PC-9 (cell line): ENCODE data around the gene TCEAL3. TPM values are rescaled to one million over a fixed set of nuclear protein-coding genes. Genes with fewer than 3 reads are reported as not detected.
A peak's percentile ranks its signal among the peaks of the same experiment; 100 is the strongest.

ENCODE experiments used
- Bru-seq: library from RNA; stranded (reverse); fragments of 400-500 nt; gene quantifications from one replicate; lab custom pipeline; 2021; lab: Mats Ljungman, UMichigan
- BruChase-seq, 2 experiments: library from RNA; stranded (reverse); fragments of 400-500 nt; gene quantifications; one replicate each; lab custom pipeline; 2021; lab: Mats Ljungman, UMichigan
- BruUV-seq: library from RNA; stranded (reverse); fragments of 400-500 nt; replicated peaks from 2 replicates; lab custom pipeline; 2021; lab: Mats Ljungman, UMichigan
- CTCF ChIA-PET: fragments of 300-600 bp; sonication (Branson Sonifier 250); formaldehyde crosslinking; loops from one replicate; lab custom pipeline; 2022; ENCODE audit warnings: antibody characterized with exemption; lab: Charles Lee
- POLR2A ChIA-PET: fragments of 300-600 bp; sonication (Branson Sonifier 250); formaldehyde crosslinking; loops from one replicate; lab custom pipeline; 2022; ENCODE audit warnings: antibody characterized with exemption; ENCODE audit not compliant: unreplicated experiment; lab: Charles Lee
- DNase-seq, 2 experiments: peaks; one replicate each; pipeline versions ENCODE4 v3.0.0 to v3.0.0-alpha.2; 2015 to 2022; ENCODE audit warnings: mixed read lengths in 1 of 2
- H2AFZ ChIP-seq: fragments of 200-600 bp; sonication (generic); 2 replicates; pipeline ENCODE4 v1.8.1; 2017; ENCODE audit warnings: antibody characterized with exemption
- H3F3A ChIP-seq: fragments of 200-600 bp; sonication (generic); 2 replicates; pipeline ENCODE4 v1.8.1; 2017; ENCODE audit warnings: antibody characterized with exemption, mild to moderate bottlenecking, low read depth; ENCODE audit not compliant: insufficient read depth
- H3K27ac ChIP-seq: fragments of 200-600 bp; sonication (generic); 2 replicates; pipeline ENCODE4 v1.6.1; 2016; ENCODE audit warnings: mixed run types
- H3K27me3 ChIP-seq: fragments of 200-600 bp; sonication (generic); 2 replicates; pipeline ENCODE4 v1.6.1; 2016; ENCODE audit warnings: low read depth, mixed run types; ENCODE audit not compliant: insufficient read depth
- H3K36me3 ChIP-seq: fragments of 200-600 bp; sonication (generic); 2 replicates; pipeline ENCODE4 v1.6.1; 2016; ENCODE audit warnings: low read depth, mixed run types
- H3K4me1 ChIP-seq: fragments of 200-600 bp; sonication (generic); replicated peaks from 2 replicates; pipeline ENCODE4 v1.6.1; 2016; ENCODE audit warnings: mixed run types; ENCODE audit not compliant: insufficient read depth
- H3K4me2 ChIP-seq: fragments of 200-600 bp; sonication (generic); 2 replicates; pipeline ENCODE4 v1.6.1; 2017; ENCODE audit warnings: mixed run types
- H3K4me3 ChIP-seq: fragments of 200-600 bp; sonication (generic); 2 replicates; pipeline ENCODE4 v1.6.1; 2016; ENCODE audit warnings: mixed run types
- H3K79me2 ChIP-seq: fragments of 200-600 bp; sonication (generic); 2 replicates; pipeline ENCODE4 v1.6.1; 2017; ENCODE audit warnings: low read depth, mixed run types
- H3K9me2 ChIP-seq: fragments of 200-600 bp; sonication (generic); 2 replicates; pipeline ENCODE4 v1.8.1; 2017; ENCODE audit warnings: mild to moderate bottlenecking; ENCODE audit not compliant: insufficient read depth
- H3K9me3 ChIP-seq: fragments of 200-600 bp; sonication (generic); 2 replicates; pipeline ENCODE4 v1.8.1; 2016; ENCODE audit warnings: low read depth; ENCODE audit not compliant: insufficient read depth
- H4K20me1 ChIP-seq: fragments of 200-600 bp; sonication (generic); 2 replicates; pipeline ENCODE4 v1.8.1; 2017; ENCODE audit not compliant: insufficient read depth
- CTCF ChIP-seq: fragments of 200-600 bp; sonication (generic); conservative IDR thresholded peaks from 2 replicates; pipeline ENCODE4 v1.6.1; 2017; ENCODE audit warnings: mixed run types, antibody characterized with exemption, mild to moderate bottlenecking, moderate library complexity
- EZH2 ChIP-seq: fragments of 200-600 bp; sonication (generic); IDR thresholded peaks from 2 replicates; pipeline ENCODE4 v1.8.0; 2017; ENCODE audit warnings: antibody characterized with exemption, low read depth
- intact Hi-C: fragments of 100-400 bp; cut with micrococcal nuclease; formaldehyde crosslinking; loops from one replicate; pipeline ENCODE4 v1.10.0; 2022; ENCODE audit not compliant: unreplicated experiment
- long read RNA-seq: library from polyadenylated mRNA; stranded (forward); transcript quantifications from one replicate; pipeline ENCODE4 v2.0.0, GENCODE V29; 2022
- total RNA-seq: library from RNA; stranded (reverse); gene quantifications from 2 replicates; pipeline ENCODE4 v1.2.3, GENCODE V29; 2021

The TCEAL3 gene
- 11.7 and 12.8 TPM in 2 replicates for total RNA-seq
- percentile 61 among the genes with signal in this experiment for Bru-seq, nascent RNA
- BruChase-seq, experiment 1, labeled RNA remaining after a 2-hour chase: percentile 68 among the genes with signal in this experiment
- BruChase-seq, experiment 2, labeled RNA remaining after a 6-hour chase: percentile 81 among the genes with signal in this experiment
- long read RNA-seq, transcript TCEAL3-202 (3 exons, 1,113 nt): major isoform, 5 of 22 reads
- long read RNA-seq, partial matches to known transcripts: 6 of 22 reads
- long read RNA-seq, other reads (novel, unspliced or antisense): 10 of 22 reads

- Histone ChIP-seq H3F3A (no peaks in the 10 kb centered on the region), H3K9me3 (no peaks in the 10 kb centered on the region), H3K4me3 (peak within 1 kb of the TSS; percentile 65), H3K36me3 (no peaks in the 10 kb centered on the region), H2AFZ (peak within 1 kb of the TSS; percentile 80), H3K9me2 (no peaks in the 10 kb centered on the region), H3K4me2 (peak within 1 kb of the TSS; percentile 81), H3K4me1 (peaks cover 7% of the 10 kb centered on the region; the same call in 1 of the 2 replicates), H3K79me2 (no peaks in the 10 kb centered on the region), H4K20me1 (no peaks in the 10 kb centered on the region), H3K27me3 (no peaks in the 10 kb centered on the region), H3K27ac (no peak within 1 kb of the TSS)
- DNase-seq: peak in 1 of 2 experiments; percentile 39
- BruUV-seq: TSS peak; percentile 66
- CTCF ChIA-PET: no interaction called here
- intact Hi-C loops: no loop called here
- TF ChIP-seq CTCF: no peak
- no peak for TF ChIP-seq EZH2
- POLR2A ChIA-PET: no interaction called here
These were observed at the start of gene TCEAL3 for GRCh38 chrX:103607364-103608305. TCEAL3 (plus strand) TSS chrX:103607963; CDS start chrX:103609065, 1,102 bp downstream.

GRCh38 chrX:103560256-103560655, 47.5 kb upstream of the TCEAL3 start:
- H3K9me3 ChIP-seq: no peaks in the 10 kb centered on the region
- no peaks in the 10 kb centered on the region for H3K27me3 ChIP-seq
- no peak overlapping the region for H3K4me2 ChIP-seq
- H3K4me1 ChIP-seq: no peaks in the 10 kb centered on the region
- H3K9me2 ChIP-seq: no peaks in the 10 kb centered on the region; the same call in 1 of the 2 replicates
- H3K27ac ChIP-seq: no peak overlapping the region
- H3K79me2 ChIP-seq: no peaks in the 10 kb centered on the region
- no peaks in the 10 kb centered on the region for H3F3A ChIP-seq
- no peak overlapping the region for H3K4me3 ChIP-seq
- no peaks in the 10 kb centered on the region for H3K36me3 ChIP-seq
- no peaks in the 10 kb centered on the region for H4K20me1 ChIP-seq
- no peak overlapping the region for H2AFZ ChIP-seq
- TF ChIP-seq EZH2 (no peak), CTCF (no peak)
- no peak for DNase-seq
- ChIA-PET CTCF (no interaction called here), POLR2A (no interaction called here)
- BruUV-seq: no TSS peak
- intact Hi-C loops: no loop called here

GRCh38 chrX:103562801-103563200, 45.0 kb upstream of the TCEAL3 start:
- ChIA-PET POLR2A (no interaction called here), CTCF (no interaction called here)
- H3K27me3 ChIP-seq: no peaks in the 10 kb centered on the region
- no peak overlapping the region for H3K4me3 ChIP-seq
- no peaks in the 10 kb centered on the region for H3F3A ChIP-seq
- no peak overlapping the region for H2AFZ ChIP-seq
- H4K20me1 ChIP-seq: no peaks in the 10 kb centered on the region
- intact Hi-C loops: no loop called here
- H3K4me1 ChIP-seq: no peaks in the 10 kb centered on the region
- BruUV-seq: no TSS peak
- H3K4me2 ChIP-seq: no peak overlapping the region
- no peaks in the 10 kb centered on the region for H3K79me2 ChIP-seq
- DNase-seq: no peak
- H3K36me3 ChIP-seq: no peaks in the 10 kb centered on the region
- H3K9me2 ChIP-seq: no peaks in the 10 kb centered on the region; the same call in 1 of the 2 replicates
- no peaks in the 10 kb centered on the region for H3K9me3 ChIP-seq
- TF ChIP-seq CTCF: no peak
- TF ChIP-seq EZH2: no peak
- H3K27ac ChIP-seq: no peak overlapping the region
